HEK293 (cell line): Measurements from ENCODE around the gene OR6C3.

Experiments used
- CTCF ChIA-PET: fragments of 350-600 bp; formaldehyde crosslinking; extraction: SDS; loops from one replicate; lab custom pipeline; 2021; ENCODE audit warnings: antibody characterized with exemption; lab: Yijun Ruan, JAX
- POLR2A ChIA-PET: fragments of 300-600 bp; formaldehyde crosslinking; extraction: SDS; loops from one replicate; lab custom pipeline; 2020; ENCODE audit warnings: antibody characterized with exemption, inconsistent platforms; lab: Yijun Ruan, JAX
- H3K27ac ChIP-seq: fragments of 200-500 bp; sonication (Bioruptor generic); 2 replicates; pipeline ENCODE4 v1.5.1; 2014; ENCODE audit warnings: low read depth, low read length, control low read depth, inconsistent platforms; ENCODE audit errors: extremely low read depth
- H3K36me3 ChIP-seq, 2 experiments: fragments of 200-500 bp in 1 of 2; sonication (Bioruptor generic) in 1 of 2; 1 replicate in 1 of 2; 2 replicates in 1 of 2; pipeline ENCODE4 v1.5.1; 2014 to 2017; ENCODE audit warnings: inconsistent platforms in 2 of 2, low read length in 2 of 2; ENCODE audit not compliant: control insufficient read depth in 2 of 2, insufficient read depth in 1 of 2
- H3K4me1 ChIP-seq: fragments of 200-500 bp; sonication (Bioruptor generic); 2 replicates; pipeline ENCODE4 v1.5.1; 2014; ENCODE audit warnings: mild to moderate bottlenecking, low read length, inconsistent platforms; ENCODE audit not compliant: control insufficient read depth, insufficient read depth
- H3K4me3 ChIP-seq: 2 replicates; pipeline ENCODE4 v1.5.1; 2011; ENCODE audit warnings: low read depth, mild to moderate bottlenecking, control low read depth, low read length, moderate library complexity
- H3K9me3 ChIP-seq: fragments of 200-500 bp; sonication (Bioruptor generic); 2 replicates; pipeline ENCODE4 v1.5.1; 2014; ENCODE audit warnings: low read depth, low read length, inconsistent platforms; ENCODE audit not compliant: control insufficient read depth, insufficient read depth
- OSR2 ChIP-seq: fragments of 450-650 bp; formaldehyde crosslinking; IDR thresholded peaks from 2 replicates; pipeline ENCODE4 v1.5.1; 2016; ENCODE audit warnings: missing biosample characterization, missing genetic modification characterization
- OVOL3 ChIP-seq: fragments of 450-650 bp; formaldehyde crosslinking; IDR thresholded peaks from 2 replicates; pipeline ENCODE4 v1.5.1; 2016; ENCODE audit warnings: missing biosample characterization, missing genetic modification characterization
- SETDB1 ChIP-seq: IDR thresholded peaks from one replicate; pipeline ENCODE4 v1.6.1; 2017; ENCODE audit warnings: mild to moderate bottlenecking, low read length, moderate library complexity, mixed read lengths; ENCODE audit not compliant: insufficient read length
- TCF7L2 ChIP-seq: IDR thresholded peaks from 2 replicates; pipeline ENCODE4 v1.6.1; 2011; ENCODE audit warnings: low read depth, mild to moderate bottlenecking, inconsistent platforms, low read length, moderate library complexity, borderline replicate concordance
- WT1 ChIP-seq: fragments of 450-650 bp; formaldehyde crosslinking; IDR thresholded peaks from 2 replicates; pipeline ENCODE4 v1.5.1; 2016; ENCODE audit warnings: missing biosample characterization, missing genetic modification characterization
- ZBTB21 ChIP-seq: fragments of 450-650 bp; formaldehyde crosslinking; IDR thresholded peaks from 2 replicates; pipeline ENCODE4 v1.5.1; 2017; ENCODE audit warnings: missing biosample characterization, missing genetic modification characterization
- ZBTB48 ChIP-seq: fragments of 450-650 bp; formaldehyde crosslinking; IDR thresholded peaks from 2 replicates; pipeline ENCODE4 v1.5.1; 2016; ENCODE audit warnings: missing biosample characterization, missing genetic modification characterization
- ZFP41 ChIP-seq: fragments of 450-650 bp; formaldehyde crosslinking; IDR thresholded peaks from 2 replicates; pipeline ENCODE4 v1.5.1; 2016; ENCODE audit warnings: missing biosample characterization, missing genetic modification characterization, borderline replicate concordance
- ZIC2 ChIP-seq: fragments of 450-650 bp; formaldehyde crosslinking; IDR thresholded peaks from 2 replicates; pipeline ENCODE4 v1.5.1; 2016; ENCODE audit warnings: missing biosample characterization, missing genetic modification characterization
- ZNF112 ChIP-seq: fragments of 450-650 bp; formaldehyde crosslinking; IDR thresholded peaks from 2 replicates; pipeline ENCODE4 v1.5.0; 2017; ENCODE audit warnings: missing biosample characterization, missing genetic modification characterization
- ZNF2 ChIP-seq: fragments of 450-650 bp; formaldehyde crosslinking; IDR thresholded peaks from 2 replicates; pipeline ENCODE4 v1.5.1; 2016; ENCODE audit warnings: missing biosample characterization, missing genetic modification characterization
- ZNF292 ChIP-seq: fragments of 450-650 bp; formaldehyde crosslinking; IDR thresholded peaks from 2 replicates; pipeline ENCODE4 v1.5.1; 2016; ENCODE audit warnings: low read depth, missing biosample characterization, missing genetic modification characterization, borderline replicate concordance
- ZNF37A ChIP-seq: fragments of 450-650 bp; IDR thresholded peaks from 2 replicates; pipeline ENCODE4 v1.5.1; 2018; ENCODE audit warnings: missing biosample characterization, missing genetic modification characterization
- ZNF423 ChIP-seq: fragments of 450-650 bp; formaldehyde crosslinking; IDR thresholded peaks from 2 replicates; pipeline ENCODE4 v1.5.1; 2016; ENCODE audit warnings: missing biosample characterization, missing genetic modification characterization
- ZNF433 ChIP-seq: fragments of 450-650 bp; formaldehyde crosslinking; IDR thresholded peaks from 2 replicates; pipeline ENCODE4 v1.5.1; 2016; ENCODE audit warnings: missing biosample characterization, missing genetic modification characterization, low read depth
- ZNF510 ChIP-seq: fragments of 450-650 bp; formaldehyde crosslinking; IDR thresholded peaks from 2 replicates; pipeline ENCODE4 v1.5.1; 2018; ENCODE audit warnings: mild to moderate bottlenecking, missing genetic modification characterization, missing biosample characterization; ENCODE audit not compliant: insufficient replicate concordance
- ZNF610 ChIP-seq: fragments of 450-650 bp; formaldehyde crosslinking; IDR thresholded peaks from 2 replicates; pipeline ENCODE4 v1.5.1; 2016; ENCODE audit warnings: missing biosample characterization, missing genetic modification characterization, borderline replicate concordance
- ZNF792 ChIP-seq: fragments of 450-650 bp; formaldehyde crosslinking; IDR thresholded peaks from 2 replicates; pipeline ENCODE4 v1.5.1; 2016; ENCODE audit warnings: missing biosample characterization, missing genetic modification characterization
- TF ChIP-seq, protein P1 (sequence below): fragments of 450-650 bp; formaldehyde crosslinking; IDR thresholded peaks from 2 replicates; pipeline ENCODE4 v1.5.1; 2016; ENCODE audit warnings: missing biosample characterization, missing genetic modification characterization
- TF ChIP-seq, protein P2 (sequence below): fragments of 450-650 bp; formaldehyde crosslinking; IDR thresholded peaks from 2 replicates; pipeline ENCODE4 v1.5.1; 2016; ENCODE audit warnings: missing biosample characterization, missing genetic modification characterization

Gene OR6C3

DNA sequence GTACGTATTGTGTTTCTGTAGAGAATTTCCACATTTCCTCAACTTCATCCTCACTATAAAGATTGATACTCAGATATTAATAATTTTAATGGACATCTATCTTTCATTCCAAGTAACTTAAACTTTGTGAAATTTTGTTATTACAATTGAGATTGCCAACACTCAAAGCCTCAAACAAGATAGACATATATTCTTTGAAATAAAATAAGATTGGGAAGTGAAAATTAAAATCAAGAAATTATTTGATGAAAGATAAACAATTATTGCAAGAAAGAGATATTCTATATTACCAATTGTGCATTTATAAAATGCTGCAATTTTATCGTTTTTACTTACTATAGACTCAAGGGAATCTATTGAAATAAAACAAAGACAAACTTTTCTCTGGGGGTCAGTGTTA, 34.1 kb upstream of the OR6C3 start, which contains the start of gene OR6C6:
OR6C6 (minus strand) TSS at position 101 of the 400 bp plus-strand sequence. CDS start 1,337 bp downstream, outside the sequence.
- TF ChIP-seq ZNF792 (tag by site-specific recombination) = no peak
- no peak for TF ChIP-seq ZNF610 (tag by site-specific recombination)
- no peak for TF ChIP-seq ZFP41 (tag by site-specific recombination)
- TF ChIP-seq TCF7L2 = no peak
- TF ChIP-seq ZNF510 = no peak
- TF ChIP-seq ZBTB48 (tag by site-specific recombination) = no peak
- TF ChIP-seq, protein P1, sequence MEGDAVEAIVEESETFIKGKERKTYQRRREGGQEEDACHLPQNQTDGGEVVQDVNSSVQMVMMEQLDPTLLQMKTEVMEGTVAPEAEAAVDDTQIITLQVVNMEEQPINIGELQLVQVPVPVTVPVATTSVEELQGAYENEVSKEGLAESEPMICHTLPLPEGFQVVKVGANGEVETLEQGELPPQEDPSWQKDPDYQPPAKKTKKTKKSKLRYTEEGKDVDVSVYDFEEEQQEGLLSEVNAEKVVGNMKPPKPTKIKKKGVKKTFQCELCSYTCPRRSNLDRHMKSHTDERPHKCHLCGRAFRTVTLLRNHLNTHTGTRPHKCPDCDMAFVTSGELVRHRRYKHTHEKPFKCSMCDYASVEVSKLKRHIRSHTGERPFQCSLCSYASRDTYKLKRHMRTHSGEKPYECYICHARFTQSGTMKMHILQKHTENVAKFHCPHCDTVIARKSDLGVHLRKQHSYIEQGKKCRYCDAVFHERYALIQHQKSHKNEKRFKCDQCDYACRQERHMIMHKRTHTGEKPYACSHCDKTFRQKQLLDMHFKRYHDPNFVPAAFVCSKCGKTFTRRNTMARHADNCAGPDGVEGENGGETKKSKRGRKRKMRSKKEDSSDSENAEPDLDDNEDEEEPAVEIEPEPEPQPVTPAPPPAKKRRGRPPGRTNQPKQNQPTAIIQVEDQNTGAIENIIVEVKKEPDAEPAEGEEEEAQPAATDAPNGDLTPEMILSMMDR (tag by site-specific recombination) = no peak
- TF ChIP-seq ZNF112 (tag by site-specific recombination) = no peak
- TF ChIP-seq, protein P2, sequence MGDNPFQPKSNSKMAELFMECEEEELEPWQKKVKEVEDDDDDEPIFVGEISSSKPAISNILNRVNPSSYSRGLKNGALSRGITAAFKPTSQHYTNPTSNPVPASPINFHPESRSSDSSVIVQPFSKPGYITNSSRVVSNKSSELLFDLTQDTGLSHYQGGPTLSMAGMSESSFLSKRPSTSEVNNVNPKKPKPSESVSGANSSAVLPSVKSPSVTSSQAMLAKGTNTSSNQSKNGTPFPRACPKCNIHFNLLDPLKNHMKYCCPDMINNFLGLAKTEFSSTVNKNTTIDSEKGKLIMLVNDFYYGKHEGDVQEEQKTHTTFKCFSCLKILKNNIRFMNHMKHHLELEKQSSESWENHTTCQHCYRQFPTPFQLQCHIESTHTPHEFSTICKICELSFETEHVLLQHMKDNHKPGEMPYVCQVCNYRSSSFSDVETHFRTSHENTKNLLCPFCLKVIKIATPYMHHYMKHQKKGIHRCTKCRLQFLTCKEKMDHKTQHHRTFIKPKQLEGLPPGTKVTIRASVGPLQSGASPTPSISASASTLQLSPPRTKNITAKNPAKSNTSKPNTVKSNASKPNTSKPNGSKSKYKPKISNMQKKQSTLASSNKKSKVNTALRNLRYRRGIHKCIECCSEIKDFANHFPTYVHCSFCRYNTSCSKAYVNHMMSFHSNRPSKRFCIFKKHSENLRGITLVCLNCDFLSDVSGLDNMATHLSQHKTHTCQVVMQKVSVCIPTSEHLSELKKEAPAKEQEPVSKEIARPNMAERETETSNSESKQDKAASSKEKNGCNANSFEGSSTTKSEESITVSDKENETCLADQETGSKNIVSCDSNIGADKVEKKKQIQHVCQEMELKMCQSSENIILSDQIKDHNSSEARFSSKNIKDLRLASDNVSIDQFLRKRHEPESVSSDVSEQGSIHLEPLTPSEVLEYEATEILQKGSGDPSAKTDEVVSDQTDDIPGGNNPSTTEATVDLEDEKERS (tag by site-specific recombination) = no peak
- TF ChIP-seq ZNF423 (tag by site-specific recombination) = no peak
- TF ChIP-seq SETDB1 = no peak
- no peak for TF ChIP-seq ZNF292 (tag by site-specific recombination)
- Histone ChIP-seq H3K27ac (no peak within 1 kb of the TSS), H3K9me3 (no peaks in the 10 kb centered on the region), H3K4me3 (no peak within 1 kb of the TSS), H3K36me3 (no peaks in the 10 kb centered on the region), H3K4me1 (no peaks in the 10 kb centered on the region)
- ChIA-PET POLR2A (no interaction called here), CTCF (interaction anchor here (0.7 kb wide), 1 partner anchor 442 kb away, joined by 3 read pairs; the partner anchor contains the start of gene MUCL1)

GRCh38 chr12:55314043-55314442, 16.5 kb upstream of the OR6C3 start, which contains the start of gene OR6C1:
Gene OR6C1 (plus strand): TSS chr12:55314343. CDS start chr12:55320600, 6,257 bp downstream.
- Histone ChIP-seq H3K4me3 (no peak within 1 kb of the TSS), H3K27ac (no peak within 1 kb of the TSS), H3K36me3 (no peaks in the 10 kb centered on the region), H3K9me3 (no peaks in the 10 kb centered on the region), H3K4me1 (no peaks in the 10 kb centered on the region)
- POLR2A ChIA-PET = no interaction called here
- CTCF ChIA-PET = no interaction called here
- TF ChIP-seq ZBTB21 (tag by site-specific recombination) (no peak), WT1 (tag by site-specific recombination) (no peak), ZIC2 (tag by site-specific recombination) (no peak), OVOL3 (no peak), ZNF610 (tag by site-specific recombination) (no peak), ZNF433 (tag by site-specific recombination) (no peak), ZNF2 (no peak), ZNF37A (no peak), OSR2 (tag by site-specific recombination) (no peak)
